Stimulated activated CD4-positive, alpha-beta T cell treated with anti-CD3 and anti-CD28 coated beads, Interleukin-1b, Interleukin-23, amount 100 ng/mL, for 4 hours (primary cell): ENCODE results near the gene DNMT3A.

Experiments used
- DNase-seq, 2 donors: peaks; one replicate each; pipeline ENCODE4 v3.0.0-alpha.2; 2020; ENCODE audit warnings: low read depth in 2 of 2

The DNMT3A gene

GRCh38 chr2:25341753-25342371 is at the start of gene DNMT3A:
Gene DNMT3A (minus strand): TSS chr2:25341925. CDS start chr2:25313984, 27,941 bp downstream.
- peak; percentile 63 to 69 for DNase-seq

GRCh38 chr2:25389161-25389560 is 47.4 kb upstream of the DNMT3A start:
- DNase-seq: no peak

- no peak for DNase-seq
These were observed 46.8 kb upstream of the DNMT3A start for GRCh38 chr2:25388491-25388890.

- DNase-seq: no peak
These were observed 46.2 kb upstream of the DNMT3A start for GRCh38 chr2:25387876-25388449.

GRCh38 chr2:25386971-25387875 is 45.5 kb upstream of the DNMT3A start:
- no peak for DNase-seq

- no peak for DNase-seq
These were observed 44.2 kb upstream of the DNMT3A start for GRCh38 chr2:25385910-25386309.

GRCh38 chr2:25383806-25384205 is 42.1 kb upstream of the DNMT3A start:
- DNase-seq: no peak

- DNase-seq: no peak
These were observed 39.8 kb upstream of the DNMT3A start for GRCh38 chr2:25381502-25381901.

- DNase-seq: no peak
These were observed 39.1 kb upstream of the DNMT3A start for GRCh38 chr2:25380586-25381375.

- no peak for DNase-seq
These were observed 38.3 kb upstream of the DNMT3A start for GRCh38 chr2:25380023-25380422.

GRCh38 chr2:25379535-25379934 is 37.8 kb upstream of the DNMT3A start:
- no peak for DNase-seq

GRCh38 chr2:25378731-25379490 is 37.2 kb upstream of the DNMT3A start:
- no peak for DNase-seq

GRCh38 chr2:25377822-25378421 is 36.2 kb upstream of the DNMT3A start:
- no peak for DNase-seq

- peak; percentile 85 to 88 for DNase-seq
These were observed 35.3 kb upstream of the DNMT3A start for GRCh38 chr2:25376750-25377621.

GRCh38 chr2:25375989-25376545 is 34.3 kb upstream of the DNMT3A start:
- DNase-seq: no peak

GRCh38 chr2:25375371-25375988 is 33.8 kb upstream of the DNMT3A start:
- DNase-seq: no peak

- DNase-seq: no peak
These were observed 33.1 kb upstream of the DNMT3A start for GRCh38 chr2:25374827-25375226.

GRCh38 chr2:25374411-25374810 is 32.7 kb upstream of the DNMT3A start:
- no peak for DNase-seq
